Gastroesophageal sphincter (tissue), 3 donors: ENCODE results near the gene PADI2.

Source experiments
- EP300 ChIP-seq: sonication (generic); formaldehyde crosslinking; IDR thresholded peaks from one replicate; pipeline ENCODE4 v1.6.1; 2017; ENCODE audit warnings: antibody characterized with exemption, mild to moderate bottlenecking
- POLR2A ChIP-seq, 2 donors: fragments of 450-650 bp; IDR thresholded peaks; one replicate each; pipeline ENCODE4 v1.6.1; 2017; ENCODE audit warnings: antibody characterized with exemption in 2 of 2, mild to moderate bottlenecking in 2 of 2, moderate library complexity in 1 of 2
- POLR2AphosphoS5 ChIP-seq: sonication (generic); formaldehyde crosslinking; IDR thresholded peaks from one replicate; pipeline ENCODE4 v1.6.1; 2017; ENCODE audit warnings: antibody characterized with exemption
- TF ChIP-seq, protein P1 (sequence below), 4 experiments: fragments of 200-600 bp in 2 of 4; fragments of 450-650 bp in 2 of 4; sonication (generic) in 1 of 4; IDR thresholded peaks; one replicate each; pipeline ENCODE4 v1.5.1; 2017 to 2019; ENCODE audit warnings: antibody characterized with exemption in 4 of 4, mild to moderate bottlenecking in 2 of 4, moderate library complexity in 2 of 4

DNA sequence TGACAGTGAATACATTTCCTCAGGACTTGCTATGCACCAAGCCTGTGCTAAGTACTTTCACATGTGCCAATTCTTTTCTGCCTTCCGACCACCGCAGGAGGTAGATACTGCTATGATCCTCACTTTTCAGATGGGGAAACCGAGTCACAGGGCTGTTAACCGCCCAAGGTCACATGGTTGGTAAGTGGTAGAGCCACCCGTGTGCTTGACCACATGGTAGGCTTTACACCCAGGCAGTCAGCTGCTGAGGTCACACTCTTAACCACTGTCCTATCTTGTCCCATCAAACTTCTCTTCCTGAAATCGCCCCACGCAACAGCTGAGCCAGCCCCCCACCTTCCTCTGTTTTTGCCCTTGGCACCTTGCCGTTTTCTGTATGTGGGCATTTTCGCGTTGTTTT, 34.5 kb downstream of the PADI2 start:
- TF ChIP-seq, protein P1, sequence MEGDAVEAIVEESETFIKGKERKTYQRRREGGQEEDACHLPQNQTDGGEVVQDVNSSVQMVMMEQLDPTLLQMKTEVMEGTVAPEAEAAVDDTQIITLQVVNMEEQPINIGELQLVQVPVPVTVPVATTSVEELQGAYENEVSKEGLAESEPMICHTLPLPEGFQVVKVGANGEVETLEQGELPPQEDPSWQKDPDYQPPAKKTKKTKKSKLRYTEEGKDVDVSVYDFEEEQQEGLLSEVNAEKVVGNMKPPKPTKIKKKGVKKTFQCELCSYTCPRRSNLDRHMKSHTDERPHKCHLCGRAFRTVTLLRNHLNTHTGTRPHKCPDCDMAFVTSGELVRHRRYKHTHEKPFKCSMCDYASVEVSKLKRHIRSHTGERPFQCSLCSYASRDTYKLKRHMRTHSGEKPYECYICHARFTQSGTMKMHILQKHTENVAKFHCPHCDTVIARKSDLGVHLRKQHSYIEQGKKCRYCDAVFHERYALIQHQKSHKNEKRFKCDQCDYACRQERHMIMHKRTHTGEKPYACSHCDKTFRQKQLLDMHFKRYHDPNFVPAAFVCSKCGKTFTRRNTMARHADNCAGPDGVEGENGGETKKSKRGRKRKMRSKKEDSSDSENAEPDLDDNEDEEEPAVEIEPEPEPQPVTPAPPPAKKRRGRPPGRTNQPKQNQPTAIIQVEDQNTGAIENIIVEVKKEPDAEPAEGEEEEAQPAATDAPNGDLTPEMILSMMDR (IDR thresholded peaks at IDR 0.05), result no peak
- TF ChIP-seq POLR2A (IDR thresholded peaks at IDR 0.05) (no peak), EP300 (no peak), POLR2AphosphoS5 (no peak)
